CD14-positive monocyte (primary cell): Measurements from ENCODE around the gene RECQL5. TPM values are rescaled to one million over a fixed set of nuclear protein-coding genes. Genes with fewer than 3 reads are reported as not detected.

Experiments
- DNase-seq, 3 donors: peaks; one replicate each; pipeline ENCODE4 v3.0.0-alpha.2; 2011 to 2022
- H2AFZ ChIP-seq: 2 replicates; pipeline ENCODE4 v1.6.0; 2012; ENCODE audit warnings: mild to moderate bottlenecking, low read depth, low read length, inconsistent platforms; ENCODE audit not compliant: insufficient read depth, poor library complexity, severe bottlenecking
- H3K27ac ChIP-seq, 2 donors: 1 replicate in 1 of 2; 2 replicates in 1 of 2; pipeline ENCODE4 v1.5.1; 2012 to 2013; ENCODE audit warnings: low read length in 2 of 2, control low read depth in 1 of 2, inconsistent platforms in 1 of 2, low read depth in 1 of 2, mild to moderate bottlenecking in 1 of 2
- H3K27me3 ChIP-seq, 2 donors: one replicate each; pipeline versions ENCODE4 v1.6.0 to v1.6.1; 2011 to 2013; ENCODE audit warnings: low read length in 2 of 2; ENCODE audit not compliant: control insufficient read depth in 2 of 2, insufficient read depth in 2 of 2
- H3K36me3 ChIP-seq, 2 donors: replicated peaks in 1 of 2; 1 replicate in 1 of 2; 2 replicates in 1 of 2; pipeline versions ENCODE4 v1.5.1 to v1.6.1; 2012 to 2013; ENCODE audit warnings: low read length in 2 of 2, control low read depth in 1 of 2, inconsistent platforms in 1 of 2, mild to moderate bottlenecking in 1 of 2; ENCODE audit not compliant: insufficient read depth in 2 of 2, control insufficient read depth in 1 of 2
- H3K4me1 ChIP-seq, 2 donors: 1 replicate in 1 of 2; 2 replicates in 1 of 2; pipeline versions ENCODE4 v1.5.1 to v1.6.1; 2012 to 2013; ENCODE audit warnings: low read length in 2 of 2, control low read depth in 1 of 2, inconsistent platforms in 1 of 2, mild to moderate bottlenecking in 1 of 2, moderate library complexity in 1 of 2; ENCODE audit not compliant: insufficient read depth in 2 of 2, control insufficient read depth in 1 of 2
- H3K4me2 ChIP-seq: replicated peaks from 2 replicates; pipeline ENCODE3; 2012; ENCODE audit warnings: low read length, moderate library complexity, mild to moderate bottlenecking; ENCODE audit not compliant: poor library complexity, severe bottlenecking; ENCODE audit errors: extremely low read depth
- H3K4me3 ChIP-seq, 3 experiments: fragments of 200-600 bp in 1 of 3; sonication (generic) in 1 of 3; replicated peaks in 1 of 3; 1 replicate in 2 of 3; 2 replicates in 1 of 3; pipeline ENCODE4 v1.5.1; 2011 to 2013; ENCODE audit warnings: low read length in 3 of 3, mild to moderate bottlenecking in 3 of 3, control low read depth in 2 of 3, low read depth in 2 of 3, inconsistent platforms in 1 of 3, moderate library complexity in 1 of 3
- H3K79me2 ChIP-seq: 2 replicates; pipeline ENCODE4 v1.6.0; 2012; ENCODE audit warnings: mild to moderate bottlenecking, control low read depth, inconsistent platforms, low read length, moderate library complexity; ENCODE audit not compliant: insufficient read depth
- H3K9ac ChIP-seq: 2 replicates; pipeline ENCODE4 v1.6.0; 2017; ENCODE audit warnings: low read length, mild to moderate bottlenecking; ENCODE audit not compliant: insufficient read depth, poor library complexity, severe bottlenecking
- H3K9me3 ChIP-seq, 2 donors: replicated peaks in 1 of 2; 1 replicate in 1 of 2; 2 replicates in 1 of 2; pipeline versions ENCODE4 v1.5.1 to v1.6.1; 2012 to 2013; ENCODE audit warnings: low read length in 2 of 2, control low read depth in 1 of 2; ENCODE audit not compliant: control insufficient read depth in 1 of 2, insufficient read depth in 1 of 2
- H4K20me1 ChIP-seq: 2 replicates; pipeline ENCODE4 v1.6.0; 2012; ENCODE audit warnings: mild to moderate bottlenecking, low read length, control low read depth, moderate library complexity; ENCODE audit not compliant: insufficient read depth
- H3K27ac Mint-ChIP-seq, 7 donors: one replicate each; pipeline ENCODE4 v1.8.0; 2020; ENCODE audit warnings: mild to moderate bottlenecking in 7 of 7, mixed read lengths in 7 of 7, moderate library complexity in 6 of 7, inconsistent platforms in 2 of 7
- H3K27me3 Mint-ChIP-seq, 3 donors: one replicate each; pipeline ENCODE4 v1.8.0; 2021 to 2022; ENCODE audit warnings: low read depth in 3 of 3, mild to moderate bottlenecking in 3 of 3, mixed read lengths in 3 of 3, moderate library complexity in 3 of 3, inconsistent platforms in 1 of 3
- H3K36me3 Mint-ChIP-seq, 2 donors: one replicate each; pipeline ENCODE4 v1.8.0; 2020; ENCODE audit warnings: mixed read lengths in 2 of 2, inconsistent platforms in 1 of 2, mild to moderate bottlenecking in 1 of 2
- H3K4me1 Mint-ChIP-seq: one replicate; pipeline ENCODE4 v1.8.0; 2020; ENCODE audit warnings: mild to moderate bottlenecking, mixed read lengths
- H3K4me3 Mint-ChIP-seq, 2 donors: one replicate each; pipeline ENCODE4 v1.8.0; 2020; ENCODE audit warnings: mild to moderate bottlenecking in 2 of 2, mixed read lengths in 2 of 2, moderate library complexity in 1 of 2
- H3K9me3 Mint-ChIP-seq, 7 donors: one replicate each; pipeline ENCODE4 v1.8.0; 2020 to 2022; ENCODE audit warnings: mixed read lengths in 7 of 7, mild to moderate bottlenecking in 6 of 7, moderate library complexity in 6 of 7, inconsistent platforms in 2 of 7
- CTCF ChIP-seq: fragments of 200-600 bp; IDR thresholded peaks from one replicate; pipeline ENCODE4 v1.8.0; 2022; ENCODE audit warnings: antibody characterized with exemption, mild to moderate bottlenecking
- WGBS: methylation state at CpG from one replicate; pipeline ENCODE4 v1.1.5; 2013; ENCODE audit warnings: missing lambda C conversion rate; ENCODE audit not compliant: insufficient coverage; 5-methylcytosine and 5-hydroxymethylcytosine counted together
- intact Hi-C, 2 donors: fragments of 100-400 bp; cut with micrococcal nuclease; formaldehyde crosslinking; loops; one replicate each; pipeline versions ENCODE4 v1.15.0 to v1.15.1; 2023
- polyA plus RNA-seq, 3 donors: library from polyadenylated mRNA; depleted of rRNA in 1 of 3; unstranded in 2 of 3; stranded (reverse) in 1 of 3; fragments of 300-500 nt in 2 of 3; fragments of >200 nt in 1 of 3; fragmentation: Illumina TruSeq in 2 of 3; gene quantifications; 1 replicate in 2 of 3; 2 replicates in 1 of 3; pipeline ENCODE4 v1.2.3, GENCODE V29; 2012 to 2021

The RECQL5 gene
- polyA plus RNA-seq, 3 donors, result 3.1 to 27.7 (median 4.4) TPM

- Histone ChIP-seq H4K20me1 (no peaks in the 10 kb centered on the region), H3K27me3 (no peaks in the 10 kb centered on the region), H2AFZ (no peak overlapping the region), H3K4me2 (no peak overlapping the region), H3K9me3 (no peaks in the 10 kb centered on the region), H3K36me3 (peaks cover 84% of the 10 kb centered on the region in 2 donors), H3K4me1 (no peaks in the 10 kb centered on the region), H3K4me3 (no peak overlapping the region), H3K79me2 (no peaks in the 10 kb centered on the region), H3K27ac (no peak overlapping the region), H3K9ac (no peak overlapping the region)
- H3K27ac Mint-ChIP-seq, result peak overlapping the region in 1 of 7 donors; percentile 19
- H3K4me1 Mint-ChIP-seq, result no peaks in the 10 kb centered on the region
- DNase-seq, result no peak
- no peak overlapping the region for H3K4me3 Mint-ChIP-seq
- H3K9me3 Mint-ChIP-seq, result peaks cover 0 to 2% (median 0%) of the 10 kb centered on the region in 7 donors
- no peak for TF ChIP-seq CTCF
- H3K36me3 Mint-ChIP-seq, result peaks cover 48 to 91% of the 10 kb centered on the region in 2 donors
- intact Hi-C loops, result no loop called here
- peaks cover 0 to 4% (median 3%) of the 10 kb centered on the region in 3 donors for H3K27me3 Mint-ChIP-seq
- WGBS, result 92% methylated on average over 12 of the region's 23 CpGs
Measured at GRCh38 chr17:75624714-75625345, 42.1 kb downstream of the RECQL5 start.

- H3K4me1 ChIP-seq, result no peaks in the 10 kb centered on the region
- H2AFZ ChIP-seq, result no peak overlapping the region
- H3K4me1 Mint-ChIP-seq, result no peaks in the 10 kb centered on the region
- H3K9me3 Mint-ChIP-seq, result peaks cover 0 to 2% (median 0%) of the 10 kb centered on the region in 7 donors
- no peak for DNase-seq
- 89% methylated on average over 11 of the region's 12 CpGs for WGBS
- no peak for TF ChIP-seq CTCF
- H3K27ac ChIP-seq, result no peak overlapping the region
- no peaks in the 10 kb centered on the region for H3K79me2 ChIP-seq
- H4K20me1 ChIP-seq, result no peaks in the 10 kb centered on the region
- H3K27me3 ChIP-seq, result no peaks in the 10 kb centered on the region
- intact Hi-C loops, result no loop called here
- no peak overlapping the region for H3K4me3 Mint-ChIP-seq
- H3K4me2 ChIP-seq, result no peak overlapping the region
- H3K4me3 ChIP-seq, result no peak overlapping the region
- peak overlapping the region in 1 of 7 donors; percentile 41 for H3K27ac Mint-ChIP-seq
- H3K27me3 Mint-ChIP-seq, result peaks cover 0 to 4% (median 3%) of the 10 kb centered on the region in 3 donors
- no peaks in the 10 kb centered on the region for H3K9me3 ChIP-seq
- H3K9ac ChIP-seq, result no peak overlapping the region
- H3K36me3 Mint-ChIP-seq, result peaks cover 55 to 100% of the 10 kb centered on the region in 2 donors
- peaks cover 92% of the 10 kb centered on the region in 2 donors for H3K36me3 ChIP-seq
Measured at GRCh38 chr17:75624021-75624420, 42.9 kb downstream of the RECQL5 start.
